Thoracic aorta (tissue), 2 donors: ENCODE results near the gene NAV2. TPM values are rescaled to one million over a fixed set of nuclear protein-coding genes. Genes with fewer than 3 reads are reported as not detected.

Experiments used
- ATAC-seq: fragments of 150-250 bp; one replicate; pipeline ENCODE4 v1.8.0; 2017; ENCODE audit warnings: low read depth; ENCODE audit not compliant: insufficient number of reproducible peaks, low FRiP score
- DNase-seq: peaks from one replicate; pipeline ENCODE4 v3.0.0-alpha.2; 2020; ENCODE audit warnings: low spot score
- H3K27ac ChIP-seq, 2 donors: fragments of 200-600 bp; sonication (generic); 1 replicate in 1 of 2; 2 replicates in 1 of 2; pipeline ENCODE4 v1.5.1; 2016; ENCODE audit warnings: mild to moderate bottlenecking in 2 of 2, moderate library complexity in 2 of 2
- H3K27me3 ChIP-seq: fragments of 200-600 bp; sonication (generic); replicated peaks from 2 replicates; pipeline ENCODE4 v1.6.0; 2016; ENCODE audit warnings: mild to moderate bottlenecking; ENCODE audit not compliant: insufficient read depth
- H3K36me3 ChIP-seq: fragments of 200-600 bp; sonication (generic); one replicate; pipeline ENCODE4 v1.5.1; 2016
- H3K4me1 ChIP-seq, 2 donors: fragments of 200-600 bp; sonication (generic); 1 replicate in 1 of 2; 2 replicates in 1 of 2; pipeline versions ENCODE4 v1.5.1 to v1.6.0; 2016; ENCODE audit warnings: low read depth in 2 of 2, mild to moderate bottlenecking in 1 of 2; ENCODE audit not compliant: control insufficient read depth in 1 of 2
- H3K4me3 ChIP-seq: fragments of 200-600 bp; sonication (generic); 2 replicates; pipeline ENCODE4 v1.5.1; 2016; ENCODE audit warnings: mild to moderate bottlenecking
- H3K9me3 ChIP-seq: fragments of 200-600 bp; sonication (generic); 2 replicates; pipeline ENCODE4 v1.5.1; 2016
- total RNA-seq, 2 donors: library from RNA; depleted of rRNA; stranded (reverse); fragments of >200 nt; gene quantifications; one replicate each; pipeline versions ENCODE4 v1.1.0 to v1.2.3, GENCODE V29; 2016
- TF ChIP-seq, protein P1 (sequence below): fragments of 200-600 bp; sonication (generic); IDR thresholded peaks from one replicate; pipeline ENCODE4 v1.5.1; 2019; ENCODE audit warnings: antibody characterized with exemption

Gene NAV2
- total RNA-seq, 2 donors from 2014 or later: 125 to 230 TPM

DNA sequence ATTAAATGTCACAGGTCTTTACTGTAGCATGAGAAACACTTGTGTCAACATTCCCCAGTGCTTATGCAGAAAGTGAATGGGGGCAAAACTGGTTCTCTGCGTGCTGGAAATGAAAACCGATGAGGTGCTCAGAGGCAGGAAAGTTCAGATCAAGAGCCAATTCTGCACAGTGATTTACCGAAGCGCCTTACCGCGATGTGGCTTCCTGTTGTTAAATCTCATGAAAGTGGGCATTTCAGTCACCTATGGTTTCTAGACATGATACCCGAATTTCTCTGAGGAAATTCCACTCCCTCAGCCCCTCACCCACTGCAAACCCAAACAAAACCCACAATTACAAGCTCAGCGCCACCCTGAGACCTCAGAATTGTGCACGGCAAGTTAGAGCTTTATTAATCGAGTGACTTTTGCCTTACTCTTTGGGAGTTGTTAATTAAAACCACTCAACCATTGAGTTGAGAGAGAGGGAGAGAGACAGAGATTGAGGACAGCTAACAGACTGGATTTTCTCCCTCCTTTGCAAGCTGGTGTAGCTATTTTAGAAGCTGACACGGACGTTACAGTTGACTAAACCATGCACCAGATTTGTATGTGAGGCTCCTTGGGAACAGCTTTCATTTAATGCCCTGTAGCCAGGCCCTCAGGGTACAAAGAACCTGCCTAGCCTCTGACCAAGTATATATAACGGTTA is 251.2 kb downstream of the NAV2 start:
- Histone ChIP-seq H3K36me3 (peaks cover 30% of the 10 kb centered on the region), H3K27me3 (no peaks in the 10 kb centered on the region), H3K27ac (peak overlapping the region in 1 of 2 donors; percentile 55), H3K4me1 (peaks cover 9 to 71% of the 10 kb centered on the region in 2 donors), H3K9me3 (no peaks in the 10 kb centered on the region), H3K4me3 (no peak overlapping the region)
- ATAC-seq (no peak), DNase-seq (no peak)
- TF ChIP-seq, protein P1, sequence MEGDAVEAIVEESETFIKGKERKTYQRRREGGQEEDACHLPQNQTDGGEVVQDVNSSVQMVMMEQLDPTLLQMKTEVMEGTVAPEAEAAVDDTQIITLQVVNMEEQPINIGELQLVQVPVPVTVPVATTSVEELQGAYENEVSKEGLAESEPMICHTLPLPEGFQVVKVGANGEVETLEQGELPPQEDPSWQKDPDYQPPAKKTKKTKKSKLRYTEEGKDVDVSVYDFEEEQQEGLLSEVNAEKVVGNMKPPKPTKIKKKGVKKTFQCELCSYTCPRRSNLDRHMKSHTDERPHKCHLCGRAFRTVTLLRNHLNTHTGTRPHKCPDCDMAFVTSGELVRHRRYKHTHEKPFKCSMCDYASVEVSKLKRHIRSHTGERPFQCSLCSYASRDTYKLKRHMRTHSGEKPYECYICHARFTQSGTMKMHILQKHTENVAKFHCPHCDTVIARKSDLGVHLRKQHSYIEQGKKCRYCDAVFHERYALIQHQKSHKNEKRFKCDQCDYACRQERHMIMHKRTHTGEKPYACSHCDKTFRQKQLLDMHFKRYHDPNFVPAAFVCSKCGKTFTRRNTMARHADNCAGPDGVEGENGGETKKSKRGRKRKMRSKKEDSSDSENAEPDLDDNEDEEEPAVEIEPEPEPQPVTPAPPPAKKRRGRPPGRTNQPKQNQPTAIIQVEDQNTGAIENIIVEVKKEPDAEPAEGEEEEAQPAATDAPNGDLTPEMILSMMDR: no peak

DNA sequence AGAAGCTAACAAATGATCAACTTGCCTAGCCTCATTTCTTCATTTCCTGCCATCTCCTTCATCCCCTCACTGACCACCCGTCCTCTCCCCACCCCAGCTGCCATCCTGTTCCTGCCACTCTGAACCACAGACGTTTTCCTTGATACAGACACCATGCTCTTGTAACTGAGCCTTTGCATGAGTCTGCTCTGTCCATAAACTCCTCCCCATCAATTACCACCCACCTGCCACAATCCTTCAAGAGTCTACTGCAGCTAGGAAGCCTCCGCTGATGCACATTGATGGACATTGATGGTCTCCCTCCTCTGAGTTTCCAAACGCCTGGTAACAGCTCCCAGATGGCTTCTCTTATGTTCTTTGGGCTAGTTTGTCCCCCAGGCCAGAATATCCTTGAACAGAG is 253.8 kb downstream of the NAV2 start:
- Histone ChIP-seq H3K4me3 (no peak overlapping the region), H3K27me3 (no peaks in the 10 kb centered on the region), H3K27ac (no peak overlapping the region), H3K9me3 (no peaks in the 10 kb centered on the region), H3K36me3 (peaks cover 39% of the 10 kb centered on the region), H3K4me1 (peaks cover 9 to 53% of the 10 kb centered on the region in 2 donors)
- TF ChIP-seq, protein P1: no peak
- ATAC-seq (no peak), DNase-seq (no peak)

DNA sequence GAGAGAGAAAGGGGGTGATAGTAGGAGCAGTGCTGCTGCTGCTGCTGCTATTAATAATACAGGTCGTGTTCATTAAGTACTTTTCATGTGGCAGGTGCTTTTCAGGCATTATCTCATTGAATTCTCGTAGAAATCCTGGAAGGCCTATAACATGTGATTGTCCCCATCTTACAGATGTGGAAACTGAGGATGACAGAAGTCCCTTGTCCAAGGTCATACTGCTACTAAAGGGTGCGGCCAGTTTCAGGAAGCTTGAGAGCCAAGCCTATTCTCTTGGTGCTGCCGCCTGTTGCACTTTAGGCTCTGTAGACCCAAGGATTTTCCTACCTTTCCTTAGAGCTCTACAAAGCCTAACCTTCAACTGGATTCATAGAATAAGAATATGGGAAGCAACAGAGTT is 254.3 kb downstream of the NAV2 start:
- H3K27me3 ChIP-seq: no peaks in the 10 kb centered on the region
- H3K9me3 ChIP-seq: no peaks in the 10 kb centered on the region
- no peak overlapping the region for H3K27ac ChIP-seq
- ATAC-seq (no peak), DNase-seq (no peak)
- H3K4me1 ChIP-seq: peaks cover 9 to 53% of the 10 kb centered on the region in 2 donors
- TF ChIP-seq, protein P1: no peak
- H3K36me3 ChIP-seq: peaks cover 40% of the 10 kb centered on the region
- no peak overlapping the region for H3K4me3 ChIP-seq

DNA sequence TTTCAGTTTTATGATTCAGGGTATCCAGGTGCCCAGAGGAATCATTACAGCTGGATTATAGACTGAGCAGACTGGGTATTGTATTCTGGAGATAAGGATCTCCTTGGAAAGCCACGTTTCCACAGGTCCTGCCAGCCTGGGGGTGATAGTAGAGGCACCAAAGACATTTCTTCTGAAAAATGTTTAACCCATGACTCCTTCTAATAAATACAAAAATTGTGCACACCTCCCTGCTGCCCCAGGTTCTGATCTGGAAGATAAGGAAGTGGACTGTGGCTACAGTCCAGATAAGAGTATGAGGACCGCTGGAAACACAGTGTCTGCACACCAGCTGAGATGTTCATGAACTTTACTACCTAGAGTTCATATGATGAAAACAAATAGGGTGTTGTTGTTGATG is 255.2 kb downstream of the NAV2 start:
- no peak for DNase-seq
- TF ChIP-seq, protein P1: no peak
- Histone ChIP-seq H3K4me3 (no peak overlapping the region), H3K4me1 (peaks cover 6 to 52% of the 10 kb centered on the region in 2 donors), H3K36me3 (peaks cover 40% of the 10 kb centered on the region), H3K27me3 (no peaks in the 10 kb centered on the region), H3K27ac (no peak overlapping the region), H3K9me3 (no peaks in the 10 kb centered on the region)
- ATAC-seq: no peak

DNA sequence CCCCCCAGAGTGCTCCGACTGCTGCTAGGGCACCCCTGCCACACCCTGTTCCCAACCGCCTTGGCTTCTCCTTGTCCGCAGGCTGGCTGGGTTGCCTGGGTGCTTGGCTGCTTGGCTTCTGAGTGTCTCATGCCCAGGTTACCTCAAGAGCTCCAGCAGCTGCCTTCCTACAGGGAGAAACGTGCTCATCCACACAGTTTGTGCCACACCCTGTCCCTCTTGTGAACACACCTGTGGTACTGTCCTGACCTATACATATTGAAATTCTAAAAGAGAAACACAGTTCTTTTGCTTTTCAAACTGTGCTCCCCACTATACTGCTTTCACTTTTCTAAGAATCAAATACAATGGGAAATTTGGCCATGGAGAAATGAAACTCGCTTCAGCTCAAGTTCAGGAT is 256.2 kb downstream of the NAV2 start:
- TF ChIP-seq, protein P1: no peak

More for the DNA sequence above, 256.2 kb downstream of the NAV2 start:
- Histone ChIP-seq H3K4me3 (no peak overlapping the region), H3K4me1 (peaks cover 5 to 52% of the 10 kb centered on the region in 2 donors), H3K27me3 (no peaks in the 10 kb centered on the region), H3K9me3 (no peaks in the 10 kb centered on the region), H3K27ac (no peak overlapping the region), H3K36me3 (peaks cover 39% of the 10 kb centered on the region)
- no peak for ATAC-seq
- DNase-seq: no peak
